H9 (cell line): ENCODE results near the gene B4GALNT1. TPM values are rescaled to one million over a fixed set of nuclear protein-coding genes. Genes with fewer than 3 reads are reported as not detected.

Experiments used
- DNase-seq: peaks from one replicate; pipeline ENCODE4 v3.0.0-alpha.2; 2017
- H2AFZ ChIP-seq: one replicate; pipeline ENCODE4 v1.6.1; 2013; ENCODE audit warnings: mild to moderate bottlenecking, low read length, control low read depth, moderate library complexity
- H2AK5ac ChIP-seq: 2 replicates; pipeline ENCODE4 v1.6.1; 2013; ENCODE audit warnings: low read length, control low read depth, mixed read lengths; ENCODE audit not compliant: insufficient read length
- H2BK120ac ChIP-seq: one replicate; pipeline ENCODE4 v1.6.1; 2013; ENCODE audit warnings: low read depth, mild to moderate bottlenecking, low read length, control low read depth, inconsistent platforms; ENCODE audit not compliant: poor library complexity, severe bottlenecking
- H2BK12ac ChIP-seq: 2 replicates; pipeline ENCODE4 v1.6.1; 2013; ENCODE audit warnings: low read length, control low read depth, mixed read lengths, low read depth; ENCODE audit not compliant: insufficient read length
- H2BK15ac ChIP-seq: 2 replicates; pipeline ENCODE4 v1.6.1; 2013; ENCODE audit warnings: low read depth, low read length, control low read depth
- H2BK20ac ChIP-seq: one replicate; pipeline ENCODE4 v1.6.1; 2013; ENCODE audit warnings: low read depth, mild to moderate bottlenecking, low read length, control low read depth, inconsistent platforms; ENCODE audit not compliant: poor library complexity, severe bottlenecking
- H2BK5ac ChIP-seq: 2 replicates; pipeline ENCODE4 v1.6.1; 2013; ENCODE audit warnings: low read length, control low read depth, mixed read lengths; ENCODE audit not compliant: insufficient read length
- H3K14ac ChIP-seq: 2 replicates; pipeline ENCODE4 v1.6.1; 2013; ENCODE audit warnings: low read length, control low read depth; ENCODE audit not compliant: insufficient read depth
- H3K18ac ChIP-seq: 2 replicates; pipeline ENCODE4 v1.6.1; 2013; ENCODE audit warnings: low read depth, mild to moderate bottlenecking, mixed read lengths, low read length, control low read depth; ENCODE audit not compliant: insufficient read length
- H3K23ac ChIP-seq: 2 replicates; pipeline ENCODE4 v1.6.1; 2013; ENCODE audit warnings: low read length, control low read depth, mixed read lengths, low read depth; ENCODE audit not compliant: insufficient read length
- H3K23me2 ChIP-seq: 2 replicates; pipeline ENCODE4 v1.6.1; 2013; ENCODE audit warnings: low read depth, mild to moderate bottlenecking, mixed read lengths, low read length, control low read depth; ENCODE audit not compliant: insufficient read length, poor library complexity, severe bottlenecking
- H3K27ac ChIP-seq: 2 replicates; pipeline ENCODE4 v1.5.1; 2013; ENCODE audit warnings: low read length, control low read depth, mixed read lengths, low read depth; ENCODE audit not compliant: insufficient read length
- H3K27me3 ChIP-seq: 2 replicates; pipeline ENCODE4 v1.6.1; 2013; ENCODE audit warnings: low read length, control low read depth, inconsistent platforms; ENCODE audit not compliant: insufficient read depth
- H3K4ac ChIP-seq: 2 replicates; pipeline ENCODE4 v1.6.1; 2013; ENCODE audit warnings: low read depth, mild to moderate bottlenecking, control low read depth, inconsistent platforms, low read length, moderate library complexity
- H3K4me1 ChIP-seq: 2 replicates; pipeline ENCODE4 v1.6.1; 2013; ENCODE audit warnings: low read length, control low read depth, inconsistent platforms; ENCODE audit not compliant: insufficient read depth
- H3K4me2 ChIP-seq: 2 replicates; pipeline ENCODE4 v1.6.1; 2013; ENCODE audit warnings: low read length, control low read depth, mixed read lengths; ENCODE audit not compliant: insufficient read length, insufficient read depth
- H3K56ac ChIP-seq: 2 replicates; pipeline ENCODE4 v1.6.1; 2013; ENCODE audit warnings: low read depth, mild to moderate bottlenecking, mixed read lengths, low read length, control low read depth; ENCODE audit not compliant: insufficient read length
- H3K79me1 ChIP-seq: 2 replicates; pipeline ENCODE4 v1.6.1; 2013; ENCODE audit warnings: low read depth, mild to moderate bottlenecking, moderate library complexity, low read length, control low read depth, inconsistent platforms; ENCODE audit not compliant: insufficient read depth, poor library complexity, severe bottlenecking
- H3K79me2 ChIP-seq: 2 replicates; pipeline ENCODE4 v1.6.1; 2013; ENCODE audit warnings: low read length, control low read depth, inconsistent platforms; ENCODE audit not compliant: insufficient read depth
- H3K9ac ChIP-seq: 2 replicates; pipeline ENCODE4 v1.6.1; 2013; ENCODE audit warnings: low read length, control low read depth, mixed read lengths; ENCODE audit not compliant: insufficient read length; ENCODE audit errors: extremely low read depth
- H3K9me3 ChIP-seq: one replicate; pipeline ENCODE4 v1.6.1; 2013; ENCODE audit warnings: low read depth, low read length, inconsistent platforms; ENCODE audit not compliant: control insufficient read depth
- H3T11ph ChIP-seq: one replicate; pipeline ENCODE4 v1.6.1; 2013; ENCODE audit warnings: mild to moderate bottlenecking, low read length, control low read depth, inconsistent platforms
- H4K20me1 ChIP-seq: one replicate; pipeline ENCODE4 v1.6.1; 2013; ENCODE audit not compliant: control insufficient read depth, insufficient read length, insufficient read depth
- H4K5ac ChIP-seq: 2 replicates; pipeline ENCODE4 v1.6.1; 2013; ENCODE audit warnings: low read depth, mild to moderate bottlenecking, mixed read lengths, low read length, control low read depth; ENCODE audit not compliant: insufficient read length
- H4K8ac ChIP-seq: replicated peaks from 2 replicates; pipeline ENCODE4 v1.6.1; 2013; ENCODE audit warnings: low read length, control low read depth, mixed read lengths, low read depth; ENCODE audit not compliant: insufficient read length
- H4K91ac ChIP-seq: 2 replicates; pipeline ENCODE4 v1.6.1; 2013; ENCODE audit warnings: low read depth, mild to moderate bottlenecking, moderate library complexity, mixed read lengths, low read length, control low read depth; ENCODE audit not compliant: insufficient read length
- H3K27ac Mint-ChIP-seq, 3 experiments: 2 replicates in 2 of 3; 3 replicates in 1 of 3; pipeline ENCODE4 v1.8.0; 2020 to 2021; ENCODE audit warnings: mixed read lengths in 3 of 3, mild to moderate bottlenecking in 1 of 3, moderate library complexity in 1 of 3
- H3K27me3 Mint-ChIP-seq: 2 replicates; pipeline ENCODE4 v1.8.0; 2021; ENCODE audit warnings: low read depth, mild to moderate bottlenecking, moderate library complexity, mixed read lengths
- H3K36me3 Mint-ChIP-seq, 3 experiments: 2 replicates in 2 of 3; 3 replicates in 1 of 3; pipeline ENCODE4 v1.8.0; 2020 to 2021; ENCODE audit warnings: low read depth in 3 of 3, mixed read lengths in 3 of 3; ENCODE audit not compliant: insufficient read depth in 1 of 3
- H3K4me1 Mint-ChIP-seq, 2 experiments: 2 replicates each; pipeline ENCODE4 v1.8.0; 2020; ENCODE audit warnings: mixed read lengths in 2 of 2
- H3K4me3 Mint-ChIP-seq, 2 experiments: 2 replicates in 1 of 2; 3 replicates in 1 of 2; pipeline ENCODE4 v1.8.0; 2020 to 2021; ENCODE audit warnings: mild to moderate bottlenecking in 2 of 2, mixed read lengths in 2 of 2, moderate library complexity in 1 of 2
- H3K9me3 Mint-ChIP-seq, 2 experiments: 2 replicates in 1 of 2; 3 replicates in 1 of 2; pipeline ENCODE4 v1.8.0; 2020; ENCODE audit warnings: mild to moderate bottlenecking in 2 of 2, mixed read lengths in 2 of 2, moderate library complexity in 1 of 2
- CTCF ChIP-seq: fragments of 200-600 bp; sonication (generic); conservative IDR thresholded peaks from 3 replicates; pipeline ENCODE4 v1.8.0; 2021; ENCODE audit warnings: antibody characterized with exemption, mild to moderate bottlenecking
- WGBS: extraction: QIAGEN DNeasy Blood & Tissue Kit; methylation state at CpG from one replicate; pipeline ENCODE4 v1.1.7; 2013; ENCODE audit warnings: missing lambda C conversion rate, low lambda C conversion rate, mixed read lengths; ENCODE audit not compliant: insufficient read length; ENCODE audit errors: extremely low coverage; 5-methylcytosine and 5-hydroxymethylcytosine counted together
- total RNA-seq: library from RNA; stranded (reverse); gene quantifications from 2 replicates; pipeline ENCODE4 v1.2.1, GENCODE V29; 2021

Gene B4GALNT1
- total RNA-seq, 1 experiment from 2014 or later: 2.3 TPM

- H3T11ph ChIP-seq: no peak overlapping the region
- no peak overlapping the region for H3K27ac ChIP-seq
- no peak overlapping the region for H2AFZ ChIP-seq
- H2BK15ac ChIP-seq: no peak overlapping the region
- no peaks in the 10 kb centered on the region for H3K9me3 ChIP-seq
- no peak overlapping the region for H3K4me2 ChIP-seq
- Mint-ChIP-seq H3K27ac (no peak overlapping the region), H3K27me3 (peaks cover 89% of the 10 kb centered on the region), H3K4me3 (no peak overlapping the region), H3K4me1 (peaks cover 12 to 35% of the 10 kb centered on the region in 2 experiments), H3K9me3 (no peaks in the 10 kb centered on the region), H3K36me3 (no peaks in the 10 kb centered on the region; a peak in 1 of 7 replicates)
- no peak overlapping the region for H2BK20ac ChIP-seq
- no peak overlapping the region; the same call in 1 of the 2 replicates for H3K14ac ChIP-seq
- DNase-seq: no peak
- WGBS: no CpG with 5 or more reads among the region's 5 CpGs
- no peaks in the 10 kb centered on the region for H3K79me2 ChIP-seq
- H3K23me2 ChIP-seq: peaks cover 23% of the 10 kb centered on the region
- no peak overlapping the region for H4K8ac ChIP-seq
- H4K20me1 ChIP-seq: peaks cover 3% of the 10 kb centered on the region
- H2BK120ac ChIP-seq: no peak overlapping the region
- H2BK5ac ChIP-seq: no peak overlapping the region
- no peak overlapping the region for H2AK5ac ChIP-seq
- H2BK12ac ChIP-seq: no peak overlapping the region
- H3K79me1 ChIP-seq: no peaks in the 10 kb centered on the region
- TF ChIP-seq CTCF: no peak
- H3K4me1 ChIP-seq: no peaks in the 10 kb centered on the region; the same call in 1 of the 2 replicates
- no peak overlapping the region for H4K91ac ChIP-seq
- no peak overlapping the region for H3K18ac ChIP-seq
- H3K56ac ChIP-seq: no peak overlapping the region
- peaks cover 72% of the 10 kb centered on the region for H3K27me3 ChIP-seq
- H4K5ac ChIP-seq: no peak overlapping the region
- no peak overlapping the region for H3K9ac ChIP-seq
- H3K4ac ChIP-seq: no peak overlapping the region
- H3K23ac ChIP-seq: no peak overlapping the region
Measured at GRCh38 chr12:57629897-57630471, 3.0 kb downstream of the B4GALNT1 start.
